Endothelial cell of umbilical vein (primary cell): ENCODE results near the gene LIG3. TPM values are rescaled to one million over a fixed set of nuclear protein-coding genes. Genes with fewer than 3 reads are reported as not detected.
"Not testable (repeated sequence)": the region's sequence is repeated elsewhere in the genome, so short reads cannot be mapped to it uniquely, and the experiment has no call there.

Experiments
- BruUV-seq: library from RNA; stranded (reverse); fragments of 400-500 nt; replicated peaks from 2 replicates; lab custom pipeline; 2021; lab: Mats Ljungman, UMichigan
- CTCF ChIA-PET: fragments of 300-600, 350-600 bp; sonication (Branson Sonifier 250); formaldehyde crosslinking; loops from one replicate; lab custom pipeline; 2021; ENCODE audit warnings: antibody characterized with exemption, inconsistent platforms; lab: Charles Lee
- POLR2A ChIA-PET: fragments of 300-600, 350-600 bp; sonication (Branson Sonifier 250); formaldehyde crosslinking; loops from one replicate; lab custom pipeline; 2021; ENCODE audit warnings: antibody characterized with exemption, inconsistent platforms; lab: Charles Lee
- DNase-seq: peaks from one replicate; pipeline ENCODE4 v3.0.0-alpha.2; 2011; ENCODE audit warnings: low read depth, low spot score
- FAIRE-seq: peaks from 2 replicates; lab custom pipeline; 2011; peaks lifted over from hg19 to GRCh38; lab: Jason Lieb, UNC
- H2AFZ ChIP-seq: 2 replicates; pipeline ENCODE4 v1.6.0; 2012; ENCODE audit warnings: low read depth, low read length, control low read depth, inconsistent platforms
- H3K27ac ChIP-seq: 2 replicates; pipeline ENCODE4 v1.5.1; 2011; ENCODE audit warnings: low read depth, mild to moderate bottlenecking, control low read depth, low read length, moderate library complexity; ENCODE audit not compliant: insufficient read depth
- H3K27me3 ChIP-seq, 2 experiments: 2 replicates each; pipeline versions ENCODE4 v1.6.0 to v1.6.1; 2011; ENCODE audit warnings: low read length in 2 of 2, mixed read lengths in 1 of 2; ENCODE audit not compliant: control insufficient read depth in 2 of 2, insufficient read depth in 2 of 2
- H3K36me3 ChIP-seq, 2 experiments: 2 replicates in 1 of 2; 3 replicates in 1 of 2; pipeline ENCODE4 v1.5.1; 2011; ENCODE audit warnings: low read length in 2 of 2, mild to moderate bottlenecking in 1 of 2, moderate library complexity in 1 of 2; ENCODE audit not compliant: control insufficient read depth in 2 of 2, insufficient read depth in 2 of 2; ENCODE audit errors: extremely low read depth in 1 of 2
- H3K4me1 ChIP-seq: 3 replicates; pipeline ENCODE4 v1.5.1; 2011; ENCODE audit warnings: mild to moderate bottlenecking, low read length; ENCODE audit not compliant: control insufficient read depth, insufficient read depth; ENCODE audit errors: extremely low read depth
- H3K4me2 ChIP-seq: 2 replicates; pipeline ENCODE4 v1.6.1; 2011; ENCODE audit warnings: low read length, control low read depth, mixed read lengths; ENCODE audit not compliant: insufficient read depth
- H3K4me3 ChIP-seq, 3 experiments: fragments of 200-600 bp in 1 of 3; sonication (generic), shearing (Covaris generic) in 1 of 3; replicated peaks in 1 of 3; 2 replicates each; pipeline ENCODE4 v1.5.1; 2011 to 2016; ENCODE audit warnings: control low read depth in 3 of 3, low read length in 3 of 3, mild to moderate bottlenecking in 2 of 3, inconsistent platforms in 1 of 3, low read depth in 1 of 3, moderate library complexity in 1 of 3; ENCODE audit not compliant: insufficient read depth in 1 of 3
- H3K79me2 ChIP-seq: 2 replicates; pipeline ENCODE4 v1.6.0; 2012; ENCODE audit warnings: low read length, inconsistent platforms; ENCODE audit not compliant: control insufficient read depth, insufficient read depth
- H3K9ac ChIP-seq: replicated peaks from 2 replicates; pipeline ENCODE3; 2011; ENCODE audit warnings: low read length, control low read depth; ENCODE audit not compliant: insufficient read depth; ENCODE audit errors: extremely low read depth
- H3K9me1 ChIP-seq: replicated peaks from 3 replicates; pipeline ENCODE4 v1.6.0; 2011; ENCODE audit warnings: mild to moderate bottlenecking, low read length; ENCODE audit not compliant: control insufficient read depth, insufficient read depth; ENCODE audit errors: extremely low read depth
- H3K9me3 ChIP-seq: replicated peaks from 2 replicates; pipeline ENCODE4 v1.5.1; 2012; ENCODE audit warnings: low read length, inconsistent platforms; ENCODE audit not compliant: control insufficient read depth, insufficient read depth
- H4K20me1 ChIP-seq: replicated peaks from 2 replicates; pipeline ENCODE3; 2011; ENCODE audit warnings: mild to moderate bottlenecking, low read length; ENCODE audit not compliant: control insufficient read depth, insufficient read depth; ENCODE audit errors: extremely low read depth
- CTCF ChIP-seq, 2 donors: IDR thresholded peaks; 1 replicate in 1 of 2; 2 replicates in 1 of 2; pipeline ENCODE4 v1.5.1; 2011; ENCODE audit warnings: low read length in 2 of 2, mild to moderate bottlenecking in 2 of 2, moderate library complexity in 2 of 2, control low read depth in 1 of 2, inconsistent platforms in 1 of 2, low read depth in 1 of 2; ENCODE audit not compliant: insufficient read depth in 1 of 2; ENCODE audit errors: extremely low read depth in 1 of 2
- dilution Hi-C: fragments of 300-500 bp; cut with MboI; formaldehyde crosslinking; loops from one replicate; pipeline ENCODE4 v1.15.0; 2019; ENCODE audit warnings: low sequenced_read_pairs; ENCODE audit not compliant: extremely low pct_ligation_motif_present
- intact Hi-C: fragments of 100-400 bp; cut with micrococcal nuclease; formaldehyde crosslinking; loops from one replicate; pipeline ENCODE4 v1.10.0; 2022
- polyA plus RNA-seq, 4 experiments: library from polyadenylated mRNA; depleted of rRNA in 3 of 4; stranded (reverse) in 3 of 4; unstranded in 1 of 4; fragments of >200 nt; gene quantifications; 2 replicates each; pipeline versions ENCODE4 v1.2.1 to v1.2.3, GENCODE V29; 2011 to 2012; ENCODE audit warnings: missing spikeins in 1 of 4
- total RNA-seq: library from RNA; stranded (reverse); gene quantifications from 2 replicates; pipeline ENCODE4 v1.2.3, GENCODE V29; 2021

Gene LIG3
- total and polyA plus RNA-seq, 2 donors (not counting 3 experiments of a cell fraction or from before 2014, with no cell fraction given) = 25.8 to 35.3 TPM

GRCh38 chr17:35044181-35044580, 63.9 kb downstream of the LIG3 start:
- Histone ChIP-seq H3K9me3 (no peaks in the 10 kb centered on the region), H3K9me1 (no peaks in the 10 kb centered on the region), H2AFZ (no peak overlapping the region), H3K27me3 (no peaks in the 10 kb centered on the region), H3K4me2 (no peak overlapping the region), H3K9ac (no peak overlapping the region), H3K4me1 (peaks cover 7% of the 10 kb centered on the region), H3K36me3 (no peaks in the 10 kb centered on the region), H4K20me1 (no peaks in the 10 kb centered on the region), H3K79me2 (peaks cover 4% of the 10 kb centered on the region), H3K4me3 (no peak overlapping the region), H3K27ac (no peak overlapping the region)
- ChIA-PET CTCF (interaction anchor here (1.3 to 1.6 kb wide), 2 partner anchors 19 to 21 kb away, joined by 3 to 5 read pairs; partner anchors contain the start of gene RFFL), POLR2A (no interaction called here)
- intact Hi-C loops = no loop called here
- dilution Hi-C loops = no loop called here
- TF ChIP-seq CTCF (IDR thresholded peaks at IDR 0.05; ENCODE audit: extremely low read depth in 1 of 2, insufficient read depth in 1 of 2, low read depth in 1 of 2, low read length in 2 of 2) = no peak
- no peak for FAIRE-seq
- no TSS peak for BruUV-seq
- DNase-seq = no peak

- H3K36me3 ChIP-seq, H3K9me3 ChIP-seq, H3K4me2 ChIP-seq, H3K9me1 ChIP-seq, H3K79me2 ChIP-seq, H3K4me1 ChIP-seq, POLR2A ChIA-PET, intact Hi-C loops, H3K4me3 ChIP-seq, H3K9ac ChIP-seq, H3K27ac ChIP-seq, H4K20me1 ChIP-seq, BruUV-seq, H2AFZ ChIP-seq, H3K27me3 ChIP-seq, dilution Hi-C loops, FAIRE-seq, DNase-seq: not testable (repeated sequence)
- CTCF ChIA-PET = interaction anchor here (1.6 to 2.0 kb wide), 2 partner anchors 11 to 18 kb away, joined by 5 to 7 read pairs; partner anchors contain the start of gene RFFL
These were observed 65.2 kb downstream of the LIG3 start for GRCh38 chr17:35045458-35045979.
